DND-41 (cell line): ENCODE results near the gene KCNN3.

Source experiments
- ATAC-seq: fragments of 200-7000 bp; cut with Tn5 transposase; 3 replicates; pipeline ENCODE4 v1.9.1; 2021; ENCODE audit warnings: low read depth; ENCODE audit not compliant: insufficient read depth
- DNase-seq: peaks from one replicate; pipeline ENCODE4 v3.0.0-alpha.2; 2020
- H2AFZ ChIP-seq: 2 replicates; pipeline ENCODE4 v1.6.0; 2012; ENCODE audit warnings: low read depth, low read length
- H3K27ac ChIP-seq: 2 replicates; pipeline ENCODE4 v1.5.1; 2012; ENCODE audit warnings: low read length, inconsistent platforms
- H3K27me3 ChIP-seq: fragments of 200-600 bp; sonication (generic); 2 replicates; pipeline ENCODE4 v1.6.0; 2012; ENCODE audit warnings: low read length, mild to moderate bottlenecking, inconsistent platforms; ENCODE audit not compliant: insufficient read depth, poor library complexity
- H3K36me3 ChIP-seq: 2 replicates; pipeline ENCODE4 v1.5.1; 2012; ENCODE audit warnings: low read length, inconsistent platforms; ENCODE audit not compliant: insufficient read depth
- H3K4me1 ChIP-seq: 2 replicates; pipeline ENCODE4 v1.5.1; 2012; ENCODE audit warnings: mild to moderate bottlenecking, low read length; ENCODE audit not compliant: insufficient read depth
- H3K4me2 ChIP-seq: 2 replicates; pipeline ENCODE4 v1.6.0; 2012; ENCODE audit warnings: mild to moderate bottlenecking, moderate library complexity, low read length, inconsistent platforms; ENCODE audit not compliant: insufficient read depth
- H3K4me3 ChIP-seq, 2 experiments: fragments of 200-600 bp in 1 of 2; shearing (Covaris generic) in 1 of 2; 2 replicates each; pipeline ENCODE4 v1.5.1; 2012 to 2016; ENCODE audit warnings: inconsistent platforms in 2 of 2, low read length in 2 of 2, mild to moderate bottlenecking in 2 of 2, low read depth in 1 of 2, moderate library complexity in 1 of 2
- H3K79me2 ChIP-seq: 2 replicates; pipeline ENCODE4 v1.6.0; 2012; ENCODE audit warnings: low read length, inconsistent platforms; ENCODE audit not compliant: insufficient read depth
- H3K9ac ChIP-seq: 2 replicates; pipeline ENCODE4 v1.6.0; 2012; ENCODE audit warnings: low read depth, mild to moderate bottlenecking, inconsistent platforms, low read length, moderate library complexity
- H3K9me3 ChIP-seq: 2 replicates; pipeline ENCODE4 v1.5.1; 2012; ENCODE audit warnings: low read length, moderate library complexity, mild to moderate bottlenecking, inconsistent platforms; ENCODE audit not compliant: insufficient read depth, severe bottlenecking
- H4K20me1 ChIP-seq: 2 replicates; pipeline ENCODE4 v1.6.0; 2012; ENCODE audit warnings: low read length; ENCODE audit not compliant: insufficient read depth
- EZH2 ChIP-seq: IDR thresholded peaks from 3 replicates; pipeline ENCODE4 v1.6.1; 2012; ENCODE audit warnings: borderline replicate concordance, low read depth, mild to moderate bottlenecking, moderate library complexity, low read length, inconsistent platforms; ENCODE audit not compliant: severe bottlenecking
- TF ChIP-seq, protein P1 (sequence below): IDR thresholded peaks from 2 replicates; pipeline ENCODE4 v1.5.1; 2012; ENCODE audit warnings: borderline replicate concordance, low read length, moderate library complexity, mild to moderate bottlenecking; ENCODE audit not compliant: poor library complexity, severe bottlenecking; ENCODE audit errors: extremely low read depth

KCNN3 gene

GRCh38 chr1:154663471-154664060, 206.5 kb downstream of the KCNN3 start:
- H2AFZ ChIP-seq = no peak overlapping the region
- no peak for DNase-seq

DNA sequence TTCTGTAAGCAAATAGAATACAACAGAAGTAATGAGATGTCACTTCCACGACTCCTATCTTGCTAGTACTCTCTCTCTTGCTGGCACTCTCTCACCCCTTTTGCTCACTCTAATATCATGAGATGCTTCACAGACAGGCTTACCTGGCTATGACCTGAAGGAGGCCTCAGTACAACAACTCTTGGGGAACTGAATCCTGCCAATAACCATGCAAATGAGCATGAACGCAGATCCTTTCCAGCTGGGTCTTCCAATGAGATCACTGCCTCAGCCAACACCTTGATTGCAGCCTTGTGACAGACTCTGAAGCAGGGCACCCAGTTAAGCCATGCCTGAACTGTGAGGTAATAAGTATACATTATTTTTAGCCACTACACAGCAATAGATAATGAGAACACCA, 209.0 kb downstream of the KCNN3 start:
- Histone ChIP-seq H3K4me2 (no peak overlapping the region), H3K4me3 (no peak overlapping the region), H3K36me3 (no peaks in the 10 kb centered on the region), H3K9ac (no peak overlapping the region), H3K9me3 (no peaks in the 10 kb centered on the region), H3K79me2 (no peaks in the 10 kb centered on the region), H2AFZ (no peak overlapping the region), H3K4me1 (no peaks in the 10 kb centered on the region), H3K27me3 (peaks cover 20% of the 10 kb centered on the region), H4K20me1 (no peaks in the 10 kb centered on the region), H3K27ac (no peak overlapping the region)
- TF ChIP-seq, protein P1, sequence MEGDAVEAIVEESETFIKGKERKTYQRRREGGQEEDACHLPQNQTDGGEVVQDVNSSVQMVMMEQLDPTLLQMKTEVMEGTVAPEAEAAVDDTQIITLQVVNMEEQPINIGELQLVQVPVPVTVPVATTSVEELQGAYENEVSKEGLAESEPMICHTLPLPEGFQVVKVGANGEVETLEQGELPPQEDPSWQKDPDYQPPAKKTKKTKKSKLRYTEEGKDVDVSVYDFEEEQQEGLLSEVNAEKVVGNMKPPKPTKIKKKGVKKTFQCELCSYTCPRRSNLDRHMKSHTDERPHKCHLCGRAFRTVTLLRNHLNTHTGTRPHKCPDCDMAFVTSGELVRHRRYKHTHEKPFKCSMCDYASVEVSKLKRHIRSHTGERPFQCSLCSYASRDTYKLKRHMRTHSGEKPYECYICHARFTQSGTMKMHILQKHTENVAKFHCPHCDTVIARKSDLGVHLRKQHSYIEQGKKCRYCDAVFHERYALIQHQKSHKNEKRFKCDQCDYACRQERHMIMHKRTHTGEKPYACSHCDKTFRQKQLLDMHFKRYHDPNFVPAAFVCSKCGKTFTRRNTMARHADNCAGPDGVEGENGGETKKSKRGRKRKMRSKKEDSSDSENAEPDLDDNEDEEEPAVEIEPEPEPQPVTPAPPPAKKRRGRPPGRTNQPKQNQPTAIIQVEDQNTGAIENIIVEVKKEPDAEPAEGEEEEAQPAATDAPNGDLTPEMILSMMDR = no peak
- no peak for TF ChIP-seq EZH2
- no peak for ATAC-seq
- DNase-seq = no peak

More at GRCh38 chr1:154663471-154664060, 206.5 kb downstream of the KCNN3 start:
- Histone ChIP-seq H3K9me3 (no peaks in the 10 kb centered on the region), H3K79me2 (no peaks in the 10 kb centered on the region), H3K9ac (no peak overlapping the region), H4K20me1 (no peaks in the 10 kb centered on the region), H3K4me3 (no peak overlapping the region), H3K27me3 (peaks cover 17% of the 10 kb centered on the region), H3K27ac (no peak overlapping the region), H3K4me1 (no peaks in the 10 kb centered on the region), H3K4me2 (no peak overlapping the region), H3K36me3 (no peaks in the 10 kb centered on the region)
- TF ChIP-seq EZH2 = no peak
- TF ChIP-seq, protein P1 = no peak
- no peak for ATAC-seq

- TF ChIP-seq, protein P1 = no peak
- TF ChIP-seq EZH2 = no peak
- Histone ChIP-seq H3K79me2 (no peaks in the 10 kb centered on the region), H3K4me3 (no peak overlapping the region), H3K4me1 (no peaks in the 10 kb centered on the region), H4K20me1 (no peaks in the 10 kb centered on the region), H3K9me3 (no peaks in the 10 kb centered on the region), H3K4me2 (no peak overlapping the region), H3K27ac (no peak overlapping the region), H3K27me3 (peaks cover 20% of the 10 kb centered on the region), H2AFZ (no peak overlapping the region), H3K36me3 (no peaks in the 10 kb centered on the region), H3K9ac (no peak overlapping the region)
- DNase-seq (no peak), ATAC-seq (no peak)
Observed at GRCh38 chr1:154659823-154660592, 210.1 kb downstream of the KCNN3 start.
